Vagina (tissue), 2 donors: ENCODE results near the gene SLC31A1. TPM values are rescaled to one million over a fixed set of nuclear protein-coding genes. Genes with fewer than 3 reads are reported as not detected.

Experiments used
- DNase-seq, 2 donors: peaks; one replicate each; pipeline ENCODE4 v3.0.0-alpha.2; 2017; ENCODE audit errors: extremely low spot score in 2 of 2
- H3K27ac ChIP-seq: fragments of 200-600 bp; sonication (generic); one replicate; pipeline ENCODE4 v1.5.1; 2019
- H3K27me3 ChIP-seq: fragments of 200-600 bp; sonication (generic); one replicate; pipeline ENCODE4 v1.5.1; 2019
- H3K36me3 ChIP-seq, 2 donors: fragments of 200-600 bp; sonication (generic); one replicate each; pipeline ENCODE4 v1.5.1; 2017 to 2019
- H3K4me1 ChIP-seq: fragments of 200-600 bp; sonication (generic); one replicate; pipeline ENCODE4 v1.5.1; 2019
- H3K4me3 ChIP-seq, 2 donors: fragments of 200-600 bp; sonication (generic); 1 replicate in 1 of 2; 2 replicates in 1 of 2; pipeline ENCODE4 v1.5.1; 2016 to 2019
- H3K9me3 ChIP-seq: fragments of 200-600 bp; sonication (generic); one replicate; pipeline ENCODE4 v1.5.1; 2019
- POLR2A ChIP-seq, 2 donors: fragments of 450-650 bp; IDR thresholded peaks; one replicate each; pipeline ENCODE4 v1.6.1; 2017; ENCODE audit warnings: antibody characterized with exemption in 2 of 2, mild to moderate bottlenecking in 2 of 2, moderate library complexity in 2 of 2
- POLR2AphosphoS5 ChIP-seq, 2 donors: sonication (generic); formaldehyde crosslinking; IDR thresholded peaks; one replicate each; pipeline ENCODE4 v1.9.0; 2017; ENCODE audit warnings: antibody characterized with exemption in 2 of 2, mild to moderate bottlenecking in 2 of 2, low read depth in 1 of 2; ENCODE audit not compliant: insufficient read depth in 1 of 2
- intact Hi-C: fragments of 100-400 bp; cut with DNase I; formaldehyde crosslinking; loops from one replicate; pipeline ENCODE4 v1.15.1; 2023
- total RNA-seq: library from RNA; depleted of rRNA; stranded (reverse); fragments of >200 nt; gene quantifications from one replicate; pipeline ENCODE4 v1.2.3, GENCODE V29; 2016
- TF ChIP-seq, protein P1 (sequence below), 3 experiments: fragments of 450-650 bp in 2 of 3; fragments of 200-600 bp in 1 of 3; sonication (generic) in 1 of 3; IDR thresholded peaks; one replicate each; pipeline ENCODE4 v1.5.1; 2017 to 2019; ENCODE audit warnings: antibody characterized with exemption in 3 of 3, mild to moderate bottlenecking in 2 of 3, moderate library complexity in 2 of 3

SLC31A1 gene
- total RNA-seq, 1 donor from 2014 or later: 9.3 TPM

- Histone ChIP-seq H3K4me3 (no peak overlapping the region), H3K9me3 (no peaks in the 10 kb centered on the region), H3K36me3 (peaks cover 0 to 85% of the 10 kb centered on the region in 2 donors), H3K4me1 (no peaks in the 10 kb centered on the region), H3K27me3 (no peaks in the 10 kb centered on the region), H3K27ac (no peak overlapping the region)
- DNase-seq: no peak
- TF ChIP-seq, protein P1, sequence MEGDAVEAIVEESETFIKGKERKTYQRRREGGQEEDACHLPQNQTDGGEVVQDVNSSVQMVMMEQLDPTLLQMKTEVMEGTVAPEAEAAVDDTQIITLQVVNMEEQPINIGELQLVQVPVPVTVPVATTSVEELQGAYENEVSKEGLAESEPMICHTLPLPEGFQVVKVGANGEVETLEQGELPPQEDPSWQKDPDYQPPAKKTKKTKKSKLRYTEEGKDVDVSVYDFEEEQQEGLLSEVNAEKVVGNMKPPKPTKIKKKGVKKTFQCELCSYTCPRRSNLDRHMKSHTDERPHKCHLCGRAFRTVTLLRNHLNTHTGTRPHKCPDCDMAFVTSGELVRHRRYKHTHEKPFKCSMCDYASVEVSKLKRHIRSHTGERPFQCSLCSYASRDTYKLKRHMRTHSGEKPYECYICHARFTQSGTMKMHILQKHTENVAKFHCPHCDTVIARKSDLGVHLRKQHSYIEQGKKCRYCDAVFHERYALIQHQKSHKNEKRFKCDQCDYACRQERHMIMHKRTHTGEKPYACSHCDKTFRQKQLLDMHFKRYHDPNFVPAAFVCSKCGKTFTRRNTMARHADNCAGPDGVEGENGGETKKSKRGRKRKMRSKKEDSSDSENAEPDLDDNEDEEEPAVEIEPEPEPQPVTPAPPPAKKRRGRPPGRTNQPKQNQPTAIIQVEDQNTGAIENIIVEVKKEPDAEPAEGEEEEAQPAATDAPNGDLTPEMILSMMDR (IDR thresholded peaks at IDR 0.05): no peak
- TF ChIP-seq POLR2A (IDR thresholded peaks at IDR 0.05) (no peak), POLR2AphosphoS5 (IDR thresholded peaks at IDR 0.05; ENCODE audit: insufficient read depth in 1 of 2, low read depth in 1 of 2) (no peak)
- intact Hi-C loops: no loop called here
These were observed 41.5 kb upstream of the SLC31A1 start for GRCh38 chr9:113179839-113180238.

- TF ChIP-seq, protein P1 (IDR thresholded peaks at IDR 0.05): no peak
- Histone ChIP-seq H3K36me3 (peaks cover 0 to 91% of the 10 kb centered on the region in 2 donors), H3K4me1 (no peaks in the 10 kb centered on the region), H3K27me3 (no peaks in the 10 kb centered on the region), H3K4me3 (no peak overlapping the region), H3K27ac (no peak overlapping the region), H3K9me3 (no peaks in the 10 kb centered on the region)
- intact Hi-C loops: no loop called here
- no peak for DNase-seq
These were observed 40.2 kb upstream of the SLC31A1 start for GRCh38 chr9:113181165-113181564.

DNA sequence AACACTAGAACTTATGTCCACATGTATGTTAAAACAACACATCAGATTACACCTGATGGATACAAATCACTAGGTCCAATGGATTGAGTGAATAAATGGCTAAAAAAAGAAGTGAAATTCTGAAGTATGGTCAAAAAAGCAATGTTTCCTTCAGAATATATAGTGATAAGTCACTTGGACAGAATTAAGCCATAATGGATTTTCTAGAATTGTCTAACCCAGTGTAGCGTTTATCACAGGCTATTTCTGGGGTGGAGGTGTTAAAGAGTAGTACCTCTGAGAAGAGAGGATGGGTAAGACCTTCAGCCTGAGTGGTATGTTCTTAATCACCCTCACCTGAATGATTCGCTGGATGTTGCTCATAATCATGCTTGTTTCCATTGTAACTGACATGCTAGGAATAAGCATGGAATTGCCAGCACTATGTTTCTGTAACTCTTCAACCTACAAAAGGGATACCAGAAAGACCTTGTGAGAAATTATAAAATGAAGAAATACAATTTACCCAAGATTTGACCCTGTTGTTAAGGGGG is 37.3 kb upstream of the SLC31A1 start:
- Histone ChIP-seq H3K27ac (no peak overlapping the region), H3K9me3 (no peaks in the 10 kb centered on the region), H3K4me1 (peaks cover 10% of the 10 kb centered on the region), H3K4me3 (no peak overlapping the region), H3K36me3 (peaks cover 0 to 87% of the 10 kb centered on the region in 2 donors), H3K27me3 (no peaks in the 10 kb centered on the region)
- no peak for DNase-seq
- intact Hi-C loops: no loop called here
- TF ChIP-seq, protein P1 (IDR thresholded peaks at IDR 0.05): no peak
- no peak for TF ChIP-seq POLR2A (IDR thresholded peaks at IDR 0.05)
- TF ChIP-seq POLR2AphosphoS5 (IDR thresholded peaks at IDR 0.05; ENCODE audit: insufficient read depth in 1 of 2, low read depth in 1 of 2): no peak

DNA sequence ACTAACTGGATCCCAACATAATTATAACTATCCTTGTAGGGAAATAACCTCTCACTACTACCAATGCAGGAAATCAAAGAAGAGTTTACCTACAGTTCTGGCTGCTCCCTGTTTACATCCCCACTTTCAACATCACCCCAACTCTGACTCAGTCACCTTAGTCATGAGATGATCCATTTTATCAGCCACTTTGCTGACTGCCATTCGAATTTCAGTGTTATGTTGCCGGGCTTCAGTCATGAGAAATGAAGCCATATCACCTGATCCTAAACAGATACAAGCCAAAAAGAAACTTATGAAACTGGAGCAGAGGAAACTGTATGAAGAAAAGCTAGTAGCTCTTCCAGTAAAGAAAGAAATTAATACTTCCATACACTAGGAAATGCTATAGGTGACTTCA is 36.8 kb upstream of the SLC31A1 start:
- Histone ChIP-seq H3K9me3 (no peaks in the 10 kb centered on the region), H3K36me3 (peaks cover 0 to 82% of the 10 kb centered on the region in 2 donors), H3K4me3 (no peak overlapping the region), H3K27ac (no peak overlapping the region), H3K4me1 (peaks cover 10% of the 10 kb centered on the region), H3K27me3 (no peaks in the 10 kb centered on the region)
- intact Hi-C loops: no loop called here
- no peak for DNase-seq
- TF ChIP-seq POLR2A (IDR thresholded peaks at IDR 0.05) (no peak), POLR2AphosphoS5 (IDR thresholded peaks at IDR 0.05; ENCODE audit: insufficient read depth in 1 of 2, low read depth in 1 of 2) (no peak)
- TF ChIP-seq, protein P1 (IDR thresholded peaks at IDR 0.05): no peak

DNA sequence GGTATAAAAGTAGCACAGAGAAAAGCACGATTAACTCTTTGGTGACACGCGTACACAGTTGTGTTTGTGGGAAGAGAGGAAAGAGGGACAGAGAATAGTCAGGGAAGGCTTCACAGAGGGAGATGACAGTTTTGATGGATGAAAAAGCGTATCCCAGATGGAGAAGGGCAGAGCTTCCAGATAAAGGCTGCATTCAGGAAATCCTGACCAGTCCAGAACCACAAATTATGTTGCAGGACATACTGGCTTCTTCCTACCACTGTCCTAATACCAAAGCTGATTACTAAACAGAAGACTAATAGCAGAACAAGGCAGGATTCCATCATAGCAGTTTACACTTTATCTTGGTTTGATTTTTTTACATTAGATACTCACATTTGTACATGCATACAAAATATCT is 36.1 kb upstream of the SLC31A1 start:
- DNase-seq: no peak
- H3K27ac ChIP-seq: no peak overlapping the region
- no peaks in the 10 kb centered on the region for H3K27me3 ChIP-seq
- H3K9me3 ChIP-seq: no peaks in the 10 kb centered on the region
- intact Hi-C loops: no loop called here
- H3K4me1 ChIP-seq: peaks cover 10% of the 10 kb centered on the region
- peaks cover 0 to 82% of the 10 kb centered on the region in 2 donors for H3K36me3 ChIP-seq
- H3K4me3 ChIP-seq: no peak overlapping the region
- no peak for TF ChIP-seq POLR2AphosphoS5 (IDR thresholded peaks at IDR 0.05; ENCODE audit: insufficient read depth in 1 of 2, low read depth in 1 of 2)
- TF ChIP-seq, protein P1 (IDR thresholded peaks at IDR 0.05): no peak
- no peak for TF ChIP-seq POLR2A (IDR thresholded peaks at IDR 0.05)
